Neuron (in vitro differentiated cells): ENCODE data around the gene DDR1.
"Not testable (repeated sequence)": the region's sequence is repeated elsewhere in the genome, so short reads cannot be mapped to it uniquely, and the experiment has no call there.

Experiments used
- H2AFZ ChIP-seq: one replicate; pipeline ENCODE4 v1.6.1; 2013; ENCODE audit warnings: low read depth, mild to moderate bottlenecking, inconsistent platforms, low read length, moderate library complexity
- H3K27me3 ChIP-seq: one replicate; pipeline ENCODE4 v1.6.1; 2013; ENCODE audit warnings: low read length; ENCODE audit not compliant: insufficient read depth
- H3K36me3 ChIP-seq: one replicate; pipeline ENCODE4 v1.6.1; 2013; ENCODE audit warnings: low read length; ENCODE audit not compliant: insufficient read depth
- H3K4me1 ChIP-seq: one replicate; pipeline ENCODE4 v1.6.1; 2013; ENCODE audit warnings: low read length; ENCODE audit not compliant: insufficient read depth
- H3K4me3 ChIP-seq: 2 replicates; pipeline ENCODE4 v1.5.1; 2013; ENCODE audit warnings: mild to moderate bottlenecking, low read length, moderate library complexity
- H3K9me3 ChIP-seq: one replicate; pipeline ENCODE4 v1.6.1; 2013; ENCODE audit warnings: low read length

The DDR1 gene

DNA sequence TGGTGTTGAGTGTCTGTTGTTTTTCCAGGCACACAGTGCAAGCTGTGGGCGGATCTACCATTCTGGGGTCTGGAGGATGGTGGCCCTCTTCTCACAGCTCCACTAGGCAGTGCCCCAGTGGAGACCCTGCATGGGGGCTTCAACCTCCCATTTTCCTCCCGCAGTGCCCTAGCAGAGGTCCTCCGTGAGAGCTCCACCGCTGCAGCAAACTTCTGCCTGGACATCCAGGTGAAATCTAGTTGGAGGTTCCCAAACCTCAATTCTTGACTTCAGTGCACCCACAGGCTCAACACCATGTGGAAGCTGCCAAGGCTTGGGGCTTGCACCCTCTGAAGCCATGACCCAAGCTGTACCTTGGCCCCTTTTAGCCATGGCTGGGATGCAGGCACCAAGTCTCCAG is 24.6 kb upstream of the DDR1 start:
- not testable (repeated sequence) for H2AFZ ChIP-seq, H3K9me3 ChIP-seq, H3K36me3 ChIP-seq, H3K4me3 ChIP-seq, H3K27me3 ChIP-seq
- H3K4me1 ChIP-seq, result peaks cover 29% of the 10 kb centered on the region

DNA sequence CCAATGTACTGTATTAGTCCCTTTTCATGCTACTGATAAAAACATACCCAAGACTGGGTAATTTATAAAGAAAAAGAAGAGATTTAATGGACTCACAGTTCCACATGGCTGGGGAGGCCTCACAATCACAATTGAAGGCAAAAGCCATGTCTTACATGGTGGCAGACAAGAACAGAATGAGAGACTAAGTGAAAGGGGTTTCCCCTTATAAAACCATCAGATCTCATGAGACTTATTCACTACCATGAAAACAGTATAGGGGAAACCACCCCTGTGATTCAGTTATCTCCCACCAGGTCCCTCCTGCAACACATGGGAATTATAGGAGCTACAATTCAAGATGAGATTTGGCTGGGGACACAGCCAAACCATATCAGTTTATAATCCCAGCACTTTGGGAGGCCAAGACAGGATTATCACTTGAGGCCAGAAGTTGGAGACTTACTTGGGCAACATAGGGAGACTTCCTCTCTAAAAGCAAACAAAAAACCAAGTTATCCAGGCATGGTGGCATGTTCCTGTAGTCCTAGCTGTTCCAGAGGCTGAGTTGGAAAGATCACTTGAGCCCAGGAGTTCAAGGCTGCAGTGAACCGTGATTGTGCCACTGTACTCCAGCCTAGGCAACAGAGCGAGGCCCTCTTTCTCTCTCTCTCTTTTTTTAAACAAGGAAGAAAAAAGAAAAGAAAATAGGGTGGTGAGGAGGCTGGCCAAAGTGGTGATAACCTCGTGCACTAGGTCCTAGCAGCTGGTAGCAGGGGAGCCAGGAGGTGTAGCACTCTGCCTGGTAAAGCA is 22.9 kb upstream of the DDR1 start:
- peaks cover 20% of the 10 kb centered on the region for H3K4me1 ChIP-seq
- H3K4me3 ChIP-seq, result no peak overlapping the region
- no peak overlapping the region for H2AFZ ChIP-seq
- no peaks in the 10 kb centered on the region for H3K36me3 ChIP-seq
- H3K27me3 ChIP-seq, result no peaks in the 10 kb centered on the region
- peaks cover 9% of the 10 kb centered on the region for H3K9me3 ChIP-seq

DNA sequence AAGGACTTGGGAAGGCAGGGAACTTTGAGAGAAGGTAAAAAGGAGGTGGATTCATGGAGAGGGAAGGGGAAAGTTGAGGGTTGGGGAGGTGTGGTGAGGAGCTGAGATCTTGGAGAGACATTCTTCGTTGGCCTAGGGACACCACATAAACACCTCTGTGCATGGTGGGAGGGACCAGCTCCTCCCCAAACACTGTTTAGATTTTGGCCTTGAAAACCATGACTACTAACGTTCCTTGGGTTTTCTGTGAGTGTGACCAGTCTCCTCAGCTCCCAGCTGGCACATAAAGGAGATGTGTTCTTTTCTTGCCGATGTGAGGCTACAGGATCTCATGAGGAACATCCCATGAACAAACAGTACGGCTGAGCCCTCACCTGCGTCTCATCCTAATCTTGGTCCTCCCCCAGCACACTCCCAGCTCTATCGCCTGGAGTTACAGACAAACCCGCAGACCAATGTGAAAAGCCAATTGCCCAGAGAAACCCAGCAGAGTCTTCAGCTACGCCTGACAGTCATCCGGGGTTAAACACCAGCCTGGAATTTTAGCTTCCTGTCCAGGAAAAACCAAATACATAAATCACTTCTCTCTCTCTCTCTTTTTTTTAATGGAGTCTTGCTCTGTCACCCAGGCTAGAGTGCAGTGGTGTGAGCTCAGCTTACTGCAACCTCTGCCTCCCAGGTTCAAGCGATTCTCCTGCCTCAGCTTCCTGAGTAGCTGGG is 22.0 kb upstream of the DDR1 start:
- Histone ChIP-seq H3K4me3 (no peak overlapping the region), H3K9me3 (peaks cover 9% of the 10 kb centered on the region), H3K36me3 (no peaks in the 10 kb centered on the region), H2AFZ (no peak overlapping the region), H3K4me1 (peaks cover 11% of the 10 kb centered on the region), H3K27me3 (no peaks in the 10 kb centered on the region)

DNA sequence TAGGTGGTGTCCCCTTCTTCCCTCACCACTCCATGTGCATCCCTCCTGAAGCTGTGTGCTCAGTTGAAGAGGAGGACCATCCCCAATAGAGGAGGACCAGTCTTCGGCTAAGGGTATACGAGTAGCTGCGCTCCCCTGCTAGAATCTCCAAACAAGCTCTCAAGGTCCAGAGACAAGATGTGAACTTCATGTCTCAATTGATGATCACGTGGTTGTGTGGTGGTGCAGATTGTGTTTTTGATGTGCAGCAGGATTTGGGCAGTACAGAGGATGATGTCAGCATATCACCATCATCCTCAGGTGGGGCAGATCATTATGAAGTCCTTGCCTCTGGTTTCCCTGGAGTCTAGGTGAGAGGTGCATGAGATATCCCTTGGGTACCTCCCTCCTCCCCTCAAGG is 20.0 kb upstream of the DDR1 start:
- H3K9me3 ChIP-seq, result peaks cover 9% of the 10 kb centered on the region
- no peaks in the 10 kb centered on the region for H3K36me3 ChIP-seq
- no peaks in the 10 kb centered on the region for H3K4me1 ChIP-seq
- no peaks in the 10 kb centered on the region for H3K27me3 ChIP-seq
- no peak overlapping the region for H2AFZ ChIP-seq
- no peak overlapping the region for H3K4me3 ChIP-seq

GRCh38 chr6:30869241-30869749 is 15.0 kb upstream of the DDR1 start:
- H2AFZ ChIP-seq, H3K36me3 ChIP-seq, H3K27me3 ChIP-seq, H3K4me3 ChIP-seq, H3K4me1 ChIP-seq: not testable (repeated sequence)
- H3K9me3 ChIP-seq, result peaks cover 12% of the 10 kb centered on the region

- Histone ChIP-seq H3K9me3 (peaks cover 6% of the 10 kb centered on the region), H3K36me3 (no peaks in the 10 kb centered on the region), H3K4me3 (no peak overlapping the region), H3K27me3 (no peaks in the 10 kb centered on the region), H3K4me1 (no peaks in the 10 kb centered on the region), H2AFZ (no peak overlapping the region)
Measured at GRCh38 chr6:30870546-30870945, 13.8 kb upstream of the DDR1 start.

DNA sequence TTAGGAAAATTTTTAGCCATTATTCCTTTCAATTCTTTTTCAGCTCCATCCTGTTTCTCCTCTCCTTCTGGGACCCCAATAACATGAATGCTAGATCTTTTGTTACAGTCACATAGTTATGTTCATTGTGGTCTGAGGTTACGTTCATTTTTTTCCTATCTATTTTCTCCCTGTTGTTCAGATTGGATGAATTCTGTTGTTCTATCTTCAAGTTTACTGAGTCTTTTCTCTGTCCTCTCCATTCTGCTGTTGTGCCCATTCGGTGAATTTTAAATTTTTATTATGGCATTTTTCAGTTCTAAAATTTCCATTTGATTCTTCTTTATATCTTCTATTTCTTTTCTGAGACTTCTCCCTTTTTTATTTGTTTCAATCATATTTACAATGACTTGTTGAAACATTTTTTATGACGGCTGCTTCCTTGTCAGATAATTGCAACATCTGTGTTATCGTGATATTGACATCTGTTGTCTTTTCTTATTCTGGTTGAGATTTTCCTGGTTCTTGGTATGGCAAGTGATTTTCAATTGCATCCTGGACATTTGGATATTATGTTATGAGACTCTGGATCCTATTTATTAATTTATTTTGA is 12.6 kb upstream of the DDR1 start:
- Histone ChIP-seq H3K9me3 (peaks cover 6% of the 10 kb centered on the region), H3K27me3 (no peaks in the 10 kb centered on the region), H3K36me3 (no peaks in the 10 kb centered on the region), H2AFZ (no peak overlapping the region), H3K4me1 (no peaks in the 10 kb centered on the region), H3K4me3 (no peak overlapping the region)

DNA sequence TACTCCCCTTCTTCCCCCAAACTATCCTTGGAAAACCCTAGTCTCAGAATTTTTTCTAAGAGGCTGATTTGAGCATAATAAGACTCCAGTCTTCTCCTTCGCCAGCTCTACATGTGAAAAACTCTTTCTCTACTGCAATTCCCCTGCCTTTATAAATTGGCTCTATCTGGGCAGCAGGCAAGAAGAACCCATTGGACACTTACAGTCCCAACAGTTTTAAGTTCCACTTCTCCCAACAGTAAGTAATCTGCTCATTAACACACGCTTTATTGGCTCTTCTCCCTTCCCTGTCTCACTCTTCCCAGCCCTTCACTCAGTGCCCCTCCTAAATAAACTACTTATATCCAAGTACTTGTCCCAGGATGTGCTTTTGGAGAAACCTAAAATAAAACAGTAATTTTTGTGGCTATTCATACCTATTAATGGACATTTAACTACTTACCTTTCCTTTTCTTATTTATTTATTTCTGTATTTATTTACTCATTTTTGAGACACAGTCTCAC is 11.1 kb upstream of the DDR1 start:
- H3K36me3 ChIP-seq, result no peaks in the 10 kb centered on the region
- peaks cover 6% of the 10 kb centered on the region for H3K9me3 ChIP-seq
- H3K4me1 ChIP-seq, result peaks cover 10% of the 10 kb centered on the region
- no peaks in the 10 kb centered on the region for H3K27me3 ChIP-seq
- H3K4me3 ChIP-seq, result no peak overlapping the region
- no peak overlapping the region for H2AFZ ChIP-seq

DNA sequence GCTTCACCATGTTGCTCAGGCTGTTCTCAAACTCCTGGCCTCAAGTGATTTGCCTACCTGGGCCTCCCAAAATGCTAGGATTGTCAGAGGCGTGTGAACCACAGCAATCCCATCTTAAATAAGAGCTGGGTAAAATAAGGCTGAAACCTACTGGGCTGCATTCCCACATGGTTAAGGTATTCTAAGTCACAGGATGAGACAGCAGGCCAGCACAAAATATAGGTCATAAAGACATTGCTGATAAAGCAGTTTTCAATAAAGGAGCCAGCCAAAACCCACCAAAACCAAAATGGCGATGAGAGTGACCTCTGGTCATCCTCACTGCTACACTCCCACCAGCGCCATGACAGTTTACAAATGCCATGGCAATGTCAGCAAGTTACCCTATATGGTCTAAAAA is 10.5 kb upstream of the DDR1 start:
- not testable (repeated sequence) for H3K36me3 ChIP-seq, H3K4me3 ChIP-seq, H2AFZ ChIP-seq, H3K27me3 ChIP-seq, H3K9me3 ChIP-seq
- peaks cover 16% of the 10 kb centered on the region for H3K4me1 ChIP-seq

DNA sequence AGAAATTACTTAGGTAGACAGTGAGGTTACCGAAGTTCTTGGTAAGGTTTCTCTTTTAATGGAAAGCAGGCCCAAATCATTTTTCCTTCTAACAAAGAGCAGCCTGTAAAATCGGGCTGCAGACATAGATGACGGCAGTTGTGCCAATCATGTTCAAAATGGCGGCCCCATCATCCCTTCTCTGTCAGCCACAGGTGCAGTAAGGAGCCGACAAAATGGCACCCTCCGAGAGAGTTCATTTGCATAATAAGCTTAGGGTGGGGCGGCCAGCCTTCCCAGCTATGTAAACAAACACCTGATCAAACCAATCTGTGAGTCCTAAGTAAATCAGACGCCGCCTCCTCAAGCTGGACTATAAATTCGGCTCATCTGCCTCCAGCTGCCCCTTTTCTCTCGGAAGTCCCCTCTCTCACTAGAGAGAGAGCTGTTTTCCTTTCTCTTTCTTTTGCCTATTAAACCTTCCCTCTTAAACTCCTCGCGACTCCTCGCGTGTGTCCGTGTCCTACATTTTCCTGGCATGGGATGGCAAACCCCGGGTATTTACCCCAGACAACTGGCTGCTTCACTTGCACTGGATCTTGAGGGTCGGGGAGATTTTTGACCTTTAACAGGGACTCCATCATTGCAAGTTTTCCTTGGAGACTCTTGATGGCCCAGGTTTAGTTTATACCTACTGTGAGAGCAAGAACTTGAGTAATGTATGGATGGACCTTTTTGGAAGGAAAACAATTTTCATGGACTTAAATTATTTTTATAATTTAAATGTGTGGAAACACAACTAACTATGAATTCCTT is 8.9 kb upstream of the DDR1 start:
- Histone ChIP-seq H3K4me3 (no peak overlapping the region), H3K9me3 (peaks cover 6% of the 10 kb centered on the region)

DNA sequence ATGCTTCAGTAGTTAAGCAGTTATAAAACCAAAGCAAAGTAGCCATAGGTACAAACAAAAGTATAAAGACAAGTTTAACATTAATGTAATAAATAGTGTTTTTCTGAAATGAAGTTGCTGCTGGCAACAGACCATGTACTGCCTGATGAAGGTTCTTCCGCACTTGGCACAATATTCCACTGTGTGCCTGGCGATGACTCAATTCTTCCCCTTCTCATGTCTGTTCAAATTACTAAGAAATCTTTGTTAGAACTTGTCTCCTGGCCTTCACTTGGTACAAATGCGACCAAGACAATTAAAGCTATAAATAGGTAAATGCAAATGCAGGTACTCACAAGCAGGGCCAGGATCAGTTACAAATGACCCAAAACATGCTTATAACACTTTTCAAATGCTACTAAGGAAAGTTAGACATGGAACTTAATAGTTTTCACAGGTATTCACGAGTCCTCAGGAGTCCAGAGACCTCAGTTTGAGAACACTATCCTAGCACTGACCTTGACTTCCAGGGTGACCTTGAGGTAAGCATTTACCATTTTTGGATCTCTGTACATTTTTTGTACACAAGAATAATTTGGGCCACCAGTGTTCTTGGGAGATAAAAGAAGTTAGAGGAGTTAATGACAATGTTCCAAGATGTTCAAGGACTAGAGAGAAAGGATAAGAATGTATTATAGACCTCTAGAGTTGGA is 8.1 kb upstream of the DDR1 start:
- Histone ChIP-seq H2AFZ (no peak overlapping the region), H3K9me3 (peaks cover 4% of the 10 kb centered on the region), H3K36me3 (no peaks in the 10 kb centered on the region), H3K4me3 (no peak overlapping the region), H3K27me3 (no peaks in the 10 kb centered on the region), H3K4me1 (peaks cover 26% of the 10 kb centered on the region)

More for the DNA sequence above, 8.9 kb upstream of the DDR1 start:
- H2AFZ ChIP-seq, result no peak overlapping the region
- peaks cover 25% of the 10 kb centered on the region for H3K4me1 ChIP-seq
- no peaks in the 10 kb centered on the region for H3K27me3 ChIP-seq
- H3K36me3 ChIP-seq, result no peaks in the 10 kb centered on the region
